ENCODE measurements around the gene SMOC2. TPM values are rescaled to one million over a fixed set of nuclear protein-coding genes. Genes with fewer than 3 reads are reported as not detected.

The SMOC2 gene
- total RNA-seq, 1 donor from 2014 or later = not detected

DNA sequence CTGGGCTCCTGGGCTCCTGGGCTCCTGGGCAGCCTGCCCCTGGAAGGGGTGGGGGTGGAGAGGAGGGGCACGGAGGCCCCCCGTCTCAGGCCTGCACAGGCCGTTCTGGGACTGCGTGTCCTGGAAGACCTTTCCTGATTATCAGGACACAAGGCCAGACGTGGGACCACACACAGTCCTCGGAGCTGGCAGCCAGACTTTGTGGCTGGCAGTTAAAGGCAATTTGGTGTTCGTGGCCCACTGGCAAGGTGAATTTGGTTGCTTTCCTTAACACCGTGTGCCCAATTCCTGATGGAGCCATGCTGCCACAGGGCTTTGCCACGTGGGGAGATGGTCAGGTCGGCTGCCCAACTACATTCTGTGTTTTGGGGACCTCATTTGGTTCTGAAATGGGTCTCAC, 113.5 kb downstream of the SMOC2 start:
- no peaks in the 10 kb centered on the region for H3K36me3 ChIP-seq (ENCODE audit: control insufficient read depth, insufficient read depth, low read length)
- no peak for TF ChIP-seq CTCF (IDR thresholded peaks at IDR 0.05; ENCODE audit: insufficient read depth, low read length, poor library complexity, severe bottlenecking)
- no peak for DNase-seq (ENCODE audit: low read depth)
- no peaks in the 10 kb centered on the region for H3K27me3 ChIP-seq (ENCODE audit: control insufficient read depth, insufficient read depth, low read length)
- H3K4me3 ChIP-seq (ENCODE audit: low read depth, low read length) = no peak overlapping the region

DNA sequence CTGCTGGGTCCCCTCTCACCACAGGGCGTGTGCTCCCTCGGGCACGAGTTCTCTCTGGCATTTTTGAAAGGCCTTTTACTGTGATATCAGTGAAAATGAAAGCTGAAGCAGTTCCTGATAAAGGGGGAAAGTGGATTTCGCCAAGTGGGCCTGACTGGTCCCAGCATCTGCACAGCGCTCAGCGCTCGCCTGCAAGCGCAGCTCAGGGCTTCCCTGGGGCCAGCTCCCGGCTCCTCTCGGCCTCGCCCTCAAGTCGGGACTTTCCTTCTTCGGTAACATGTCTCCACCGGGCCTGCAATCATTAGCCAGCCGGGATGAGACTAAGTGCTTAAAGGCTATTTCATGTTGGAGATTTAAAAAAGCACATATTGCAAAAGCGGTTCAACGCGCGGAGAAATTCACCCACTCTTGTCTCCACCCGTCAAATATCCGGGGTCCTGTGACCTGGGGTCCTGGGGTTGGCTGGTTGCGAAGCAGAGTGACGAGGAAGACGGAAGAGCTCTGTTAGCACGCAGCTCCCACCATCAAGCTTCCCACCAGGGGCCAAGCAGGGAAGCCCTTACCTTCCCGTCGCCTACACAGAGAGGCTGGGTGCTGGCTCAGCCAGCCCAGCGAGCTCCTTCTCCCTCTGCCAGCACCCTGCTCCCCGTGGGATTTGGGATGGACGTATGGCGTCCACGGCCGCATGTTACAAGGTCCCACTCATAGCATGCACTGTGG, 114.1 kb downstream of the SMOC2 start:
- Histone ChIP-seq H3K27me3 (ENCODE audit: control insufficient read depth, insufficient read depth, low read length) (no peaks in the 10 kb centered on the region), H3K4me3 (ENCODE audit: low read depth, low read length) (no peak overlapping the region), H3K36me3 (ENCODE audit: control insufficient read depth, insufficient read depth, low read length) (no peaks in the 10 kb centered on the region)
- no peak for DNase-seq (ENCODE audit: low read depth)
- no peak for TF ChIP-seq CTCF (IDR thresholded peaks at IDR 0.05; ENCODE audit: insufficient read depth, low read length, poor library complexity, severe bottlenecking)

DNA sequence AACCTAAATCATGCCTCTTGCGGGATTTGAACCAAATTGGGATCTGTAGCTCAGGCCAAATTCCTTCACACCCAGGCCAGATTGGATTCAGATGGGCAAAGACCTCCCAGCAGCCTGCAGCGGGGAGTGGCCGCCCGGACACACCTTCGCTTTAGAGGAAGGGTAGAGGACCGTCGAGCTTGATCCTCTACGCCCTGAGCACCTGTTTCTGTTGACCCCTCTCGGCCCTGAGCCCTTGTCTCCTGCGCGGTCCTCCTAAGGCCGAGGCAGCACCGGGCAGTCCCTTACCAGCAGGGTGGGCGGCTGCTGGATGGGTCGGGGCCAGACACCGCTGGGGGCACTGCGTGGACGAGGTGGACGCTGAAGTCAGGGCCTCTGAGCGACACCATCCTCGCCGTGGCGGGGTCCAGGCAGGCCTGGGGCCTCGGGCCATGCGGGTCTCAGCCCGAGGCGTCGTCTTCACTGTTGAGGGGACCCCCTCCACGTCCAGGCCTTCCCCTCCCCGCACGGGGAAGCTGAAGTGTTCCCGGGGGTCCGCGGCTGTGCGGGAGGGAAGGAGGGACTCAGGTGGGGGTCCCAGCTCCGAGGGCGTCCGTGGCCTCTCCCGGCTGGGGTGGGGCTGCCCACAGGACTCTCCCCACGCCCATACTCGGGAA, 114.8 kb downstream of the SMOC2 start:
- Histone ChIP-seq H3K4me3 (ENCODE audit: low read depth, low read length) (no peak overlapping the region), H3K27me3 (ENCODE audit: control insufficient read depth, insufficient read depth, low read length) (no peaks in the 10 kb centered on the region), H3K36me3 (ENCODE audit: control insufficient read depth, insufficient read depth, low read length) (no peaks in the 10 kb centered on the region)
- DNase-seq (ENCODE audit: low read depth) = no peak
- TF ChIP-seq CTCF (IDR thresholded peaks at IDR 0.05; ENCODE audit: insufficient read depth, low read length, poor library complexity, severe bottlenecking) = no peak

DNA sequence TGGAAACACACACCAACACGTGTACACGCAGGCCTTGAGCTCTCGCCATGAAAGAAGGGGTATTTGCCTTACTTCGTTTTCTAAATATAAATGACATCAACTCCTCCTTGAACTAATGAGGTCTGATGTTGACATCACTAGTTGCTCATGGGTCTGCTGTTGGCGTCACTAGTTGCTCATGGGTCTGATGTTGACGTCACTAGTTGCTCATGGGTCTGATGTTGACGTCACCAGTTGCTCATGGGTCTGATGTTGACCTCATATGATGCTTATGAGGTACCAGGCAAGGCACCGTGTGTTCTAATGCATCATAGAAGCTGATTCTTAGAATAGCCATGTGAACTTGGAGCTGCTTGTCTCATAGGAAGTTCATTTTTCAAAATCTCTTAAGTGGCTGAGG, 116.5 kb downstream of the SMOC2 start:
- Histone ChIP-seq H3K36me3 (ENCODE audit: control insufficient read depth, insufficient read depth, low read length) (no peaks in the 10 kb centered on the region), H3K4me3 (ENCODE audit: low read depth, low read length) (no peak overlapping the region), H3K27me3 (ENCODE audit: control insufficient read depth, insufficient read depth, low read length) (no peaks in the 10 kb centered on the region)
- no peak for DNase-seq (ENCODE audit: low read depth)
- TF ChIP-seq CTCF (IDR thresholded peaks at IDR 0.05; ENCODE audit: insufficient read depth, low read length, poor library complexity, severe bottlenecking) = no peak

- no peak for TF ChIP-seq CTCF (IDR thresholded peaks at IDR 0.05; ENCODE audit: insufficient read depth, low read length, poor library complexity, severe bottlenecking)
- H3K36me3 ChIP-seq (ENCODE audit: control insufficient read depth, insufficient read depth, low read length) = no peaks in the 10 kb centered on the region
- no peak overlapping the region for H3K4me3 ChIP-seq (ENCODE audit: low read depth, low read length)
- no peak for DNase-seq (ENCODE audit: low read depth)
- no peaks in the 10 kb centered on the region for H3K27me3 ChIP-seq (ENCODE audit: control insufficient read depth, insufficient read depth, low read length)
These were observed 117.7 kb downstream of the SMOC2 start for GRCh38 chr6:168558686-168559085.

All from kidney epithelial cell (primary cell).